Caki2 (cell line): ENCODE results near the gene TAOK1. TPM values are rescaled to one million over a fixed set of nuclear protein-coding genes. Genes with fewer than 3 reads are reported as not detected.
"Not testable (repeated sequence)": the region's sequence is repeated elsewhere in the genome, so short reads cannot be mapped to it uniquely, and the experiment has no call there.

Experiments used
- DNase-seq: peaks from one replicate; pipeline ENCODE4 v3.0.0-alpha.2; 2015; ENCODE audit warnings: low read depth
- in situ Hi-C: cut with HindIII; loops from 2 replicates; pipeline ENCODE4 v1.10.0; 2016; ENCODE audit warnings: low sequenced_read_pairs, low pct_unique_long_range_greater_than_20kb, mixed read lengths
- total RNA-seq: library from RNA; depleted of rRNA; stranded (reverse); fragments of >200 nt; shearing (Covaris generic); gene quantifications from 2 replicates; pipeline ENCODE4 v1.2.3, GENCODE V29; 2014; ENCODE audit warnings: low replicate concordance; rRNA removed

Gene TAOK1
- total RNA-seq: 13.6 and 14.2 TPM in 2 replicates

GRCh38 chr17:29389982-29390850 is at the start of gene TAOK1:
Gene TAOK1, plus strand, starts transcription at chr17:29390363. Its CDS starts 61,186 bp downstream, at chr17:29451549.
- in situ Hi-C loops: no loop called here
- DNase-seq: peak; percentile 96

- no peak for DNase-seq
- in situ Hi-C loops: no loop called here
Observed at GRCh38 chr17:29341726-29342125, 48.4 kb upstream of the TAOK1 start.

- in situ Hi-C loops: no loop called here
- no peak for DNase-seq
Observed at GRCh38 chr17:29342158-29342765, 47.9 kb upstream of the TAOK1 start.

DNA sequence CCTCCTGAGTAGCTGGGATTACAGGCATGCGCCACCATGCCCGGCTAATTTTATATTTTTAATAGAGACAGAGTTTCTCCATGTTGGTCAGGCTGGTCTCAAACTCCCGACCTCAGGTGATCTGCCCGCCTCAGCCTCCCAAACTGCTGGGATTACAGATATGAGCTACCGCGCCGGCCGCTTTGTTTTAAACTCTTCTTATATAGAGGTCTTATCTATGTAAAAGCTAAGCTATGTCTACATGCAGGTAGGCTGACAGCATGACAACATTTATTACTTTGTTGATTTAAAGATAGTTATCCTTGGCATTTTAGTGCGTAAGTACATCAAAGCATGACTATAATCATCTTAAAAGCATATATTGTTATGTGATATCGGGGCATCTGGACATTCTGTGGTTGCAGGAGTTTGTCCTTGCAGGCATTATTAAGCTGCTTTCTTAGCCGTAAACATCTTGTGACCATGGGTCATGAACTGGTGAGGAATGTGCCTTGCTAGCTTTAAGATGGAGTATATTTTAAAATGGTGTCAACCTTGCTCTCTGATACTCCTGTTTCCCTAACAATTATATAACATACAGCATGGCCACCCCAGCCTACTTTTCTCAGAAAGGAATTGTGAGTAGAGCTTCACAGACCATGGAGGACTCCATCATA is 45.8 kb upstream of the TAOK1 start:
- in situ Hi-C loops: no loop called here
- no peak for DNase-seq

DNA sequence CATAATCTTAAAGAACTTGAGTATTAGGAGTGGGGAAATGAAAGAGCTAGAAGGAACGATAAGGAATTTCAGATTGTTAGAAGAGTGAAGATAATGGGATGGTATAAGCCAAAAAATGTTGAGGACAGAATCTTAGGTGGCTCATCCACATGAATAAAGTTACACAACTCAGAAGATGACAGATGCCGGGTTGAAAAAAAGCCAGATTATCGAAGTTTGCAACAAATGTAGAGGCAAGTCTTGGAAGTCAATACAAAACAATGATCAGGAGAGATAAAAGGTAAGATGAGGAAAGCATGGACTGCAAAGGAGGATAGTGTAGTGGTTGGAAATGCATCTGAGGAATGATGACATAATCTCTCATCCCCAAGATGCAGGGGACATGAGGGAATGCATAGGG is 45.1 kb upstream of the TAOK1 start:
- DNase-seq: no peak
- in situ Hi-C loops: no loop called here

DNA sequence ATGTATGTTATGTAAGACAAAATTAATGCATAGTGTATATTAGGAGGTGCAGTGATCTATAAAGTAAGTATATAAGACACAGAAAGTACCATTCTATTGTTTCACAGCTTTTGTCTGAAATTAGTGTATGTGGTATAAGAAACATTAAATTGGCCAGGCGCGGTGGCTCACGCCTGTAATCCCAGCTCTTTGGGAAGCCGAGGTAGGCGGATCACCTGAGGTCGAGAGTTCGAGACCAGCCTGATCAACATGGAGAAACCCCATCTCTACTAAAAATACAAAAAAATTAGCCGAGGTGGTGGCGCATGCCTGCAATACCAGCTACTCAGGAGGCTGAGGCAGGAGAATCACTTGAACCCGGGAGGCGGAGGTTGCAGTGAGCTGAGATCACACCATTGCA is 44.7 kb upstream of the TAOK1 start:
- in situ Hi-C loops, DNase-seq: not testable (repeated sequence)

DNA sequence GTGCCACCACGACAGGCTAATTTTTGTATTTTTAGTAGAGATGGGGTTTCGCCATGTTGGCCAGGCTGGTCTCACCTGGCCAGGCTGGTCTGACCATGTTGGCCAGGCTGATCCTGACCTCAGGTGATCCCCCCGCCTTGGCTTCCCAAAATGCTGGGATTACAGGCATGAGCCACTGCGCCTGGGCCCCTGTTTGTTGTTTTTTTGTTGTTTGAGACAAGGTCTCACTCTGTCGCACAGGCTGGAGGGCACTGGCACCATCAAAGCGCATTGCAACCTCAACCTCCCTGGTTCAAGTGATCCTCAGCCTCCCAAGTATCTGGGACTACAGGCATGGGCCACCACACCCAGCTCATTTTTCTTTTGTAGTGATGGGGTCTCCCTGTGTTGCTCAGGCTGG is 43.7 kb upstream of the TAOK1 start:
- in situ Hi-C loops: no loop called here
- no peak for DNase-seq

GRCh38 chr17:29347831-29348629 is 42.1 kb upstream of the TAOK1 start:
- peak; percentile 58 for DNase-seq
- in situ Hi-C loops: no loop called here

DNA sequence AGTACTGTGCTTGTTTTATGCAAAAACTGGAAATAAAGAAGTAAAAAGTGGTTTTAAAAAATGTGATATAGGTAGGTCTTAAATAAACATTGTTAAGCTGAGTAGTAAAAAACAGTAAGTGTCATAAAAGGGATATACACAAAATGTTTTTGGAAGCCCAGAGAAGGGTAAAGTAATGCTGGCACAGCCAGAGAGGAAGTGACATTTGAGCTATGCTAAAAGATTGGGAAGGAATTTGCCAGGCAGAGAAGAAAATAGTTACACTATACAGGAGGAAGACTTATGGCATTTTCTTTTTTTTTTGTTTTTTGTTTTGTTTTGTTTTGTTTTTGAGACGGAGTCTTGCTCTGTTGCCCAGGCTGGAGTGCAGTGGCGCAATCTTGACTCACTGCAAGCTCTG is 40.8 kb upstream of the TAOK1 start:
- no peak for DNase-seq
- in situ Hi-C loops: no loop called here

- in situ Hi-C loops: no loop called here
- DNase-seq: no peak
Observed at GRCh38 chr17:29352146-29352545, 38.0 kb upstream of the TAOK1 start.

DNA sequence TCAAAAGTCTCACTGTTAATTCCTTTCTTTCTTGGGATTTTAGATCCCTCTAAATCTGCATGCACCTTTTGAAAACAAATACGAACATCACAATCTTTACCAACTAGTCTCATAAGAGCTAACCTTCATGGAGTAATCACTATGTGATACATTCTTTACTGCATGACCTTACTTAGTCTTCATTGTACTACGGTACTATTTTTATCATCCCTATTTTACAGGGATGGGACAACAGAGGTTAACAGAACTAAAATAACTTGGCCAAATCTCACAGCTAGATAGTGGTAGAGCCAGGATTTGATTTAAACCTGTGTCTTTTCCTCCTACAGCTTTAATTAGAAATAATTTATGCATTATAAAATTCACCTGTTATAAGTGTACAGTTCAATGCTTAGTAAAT is 32.9 kb upstream of the TAOK1 start:
- no peak for DNase-seq
- in situ Hi-C loops: no loop called here

DNA sequence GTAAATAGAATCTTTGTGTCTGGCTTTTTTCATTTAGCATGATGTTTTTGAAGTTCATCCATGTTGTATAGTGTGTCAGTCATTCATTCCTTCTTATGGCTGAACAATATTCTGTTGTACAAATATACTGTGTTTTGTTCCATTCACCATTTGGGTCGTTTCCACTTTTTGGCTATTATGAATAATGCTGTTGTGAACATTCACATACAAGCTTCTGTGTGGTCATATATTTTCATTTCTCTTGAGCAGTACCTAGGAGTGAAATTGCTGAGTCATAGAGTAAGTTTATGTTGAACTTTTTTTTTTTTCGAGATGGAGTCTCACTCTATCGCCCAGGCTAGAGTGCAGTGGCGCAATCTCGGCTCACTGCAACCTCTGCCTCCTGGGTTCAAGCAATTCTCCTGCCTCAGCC is 32.3 kb upstream of the TAOK1 start:
- DNase-seq: peak; percentile 61
- in situ Hi-C loops: no loop called here

GRCh38 chr17:29358416-29358815 is 31.7 kb upstream of the TAOK1 start:
- DNase-seq: peak; percentile 35
- in situ Hi-C loops: no loop called here

- no peak for DNase-seq
- in situ Hi-C loops: no loop called here
Observed at GRCh38 chr17:29359777-29360176, 30.4 kb upstream of the TAOK1 start.

DNA sequence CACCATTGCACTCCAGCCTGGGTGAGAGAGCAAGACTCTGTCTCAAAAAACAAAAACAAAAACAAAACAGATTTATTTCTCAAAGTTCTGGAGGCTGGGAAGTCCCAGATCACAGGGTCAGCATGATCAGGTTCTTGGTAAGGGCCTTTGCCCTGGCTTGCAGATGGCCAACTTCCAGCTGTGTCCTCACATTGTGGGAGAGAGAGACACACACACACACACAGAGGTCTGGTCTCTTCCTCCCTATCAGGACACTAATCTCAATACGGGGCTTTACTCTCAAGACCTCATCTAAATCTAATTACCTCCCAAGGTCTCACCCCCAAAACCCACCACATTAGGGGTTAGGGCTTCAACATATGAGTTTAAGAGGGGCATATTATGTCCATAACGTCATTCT is 26.4 kb upstream of the TAOK1 start:
- no peak for DNase-seq
- in situ Hi-C loops: no loop called here

DNA sequence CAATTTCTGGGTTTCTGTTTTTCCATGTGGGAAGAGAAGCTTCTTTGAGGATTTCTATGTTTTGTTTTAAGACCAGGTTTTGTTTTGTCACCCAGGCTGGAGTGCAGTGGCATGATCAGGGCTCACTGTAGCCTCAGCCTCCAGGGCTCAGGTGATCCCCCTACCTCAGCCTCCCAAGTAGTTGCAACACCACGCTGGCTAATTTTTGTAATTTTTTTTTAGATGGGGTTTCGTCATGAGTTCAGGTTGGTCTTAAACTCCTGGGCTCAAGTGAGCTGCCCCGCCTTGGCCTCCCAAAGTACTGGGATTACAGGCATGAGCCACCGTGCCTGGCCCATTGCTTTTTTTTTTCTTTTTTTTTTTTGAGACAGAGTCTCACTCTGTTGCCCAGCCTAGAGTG is 25.5 kb upstream of the TAOK1 start:
- in situ Hi-C loops: no loop called here
- no peak for DNase-seq

GRCh38 chr17:29368161-29368560 is 22.0 kb upstream of the TAOK1 start:
- no peak for DNase-seq
- in situ Hi-C loops: no loop called here

- no peak for DNase-seq
- in situ Hi-C loops: no loop called here
Observed at GRCh38 chr17:29368926-29369325, 21.2 kb upstream of the TAOK1 start.
